Activated CD8-positive, alpha-beta T cell treated with anti-CD3 and anti-CD28 coated beads for 36 hours (primary cell): Measurements from ENCODE around the gene DAB2IP. TPM values are rescaled to one million over a fixed set of nuclear protein-coding genes. Genes with fewer than 3 reads are reported as not detected.

Experiments
- ATAC-seq: fragments of 200-7000 bp; cut with Tn5 transposase; one replicate; pipeline ENCODE4 v1.10.0; 2021; ENCODE audit warnings: mild to moderate bottlenecking, moderate library complexity
- CTCF ChIA-PET: fragments of 350-600 bp; sonication (Branson Sonifier 250); formaldehyde crosslinking; loops from one replicate; lab custom pipeline; 2021; ENCODE audit warnings: antibody characterized with exemption; lab: Charles Lee
- POLR2A ChIA-PET: fragments of 350-600 bp; sonication (Branson Sonifier 250); formaldehyde crosslinking; loops from one replicate; lab custom pipeline; 2021; ENCODE audit warnings: antibody characterized with exemption; lab: Charles Lee
- DNase-seq: peaks from one replicate; pipeline ENCODE4 v3.0.0-alpha.2; 2020
- H3K27ac Mint-ChIP-seq: one replicate; pipeline ENCODE4 v1.8.0; 2021; ENCODE audit warnings: mild to moderate bottlenecking, mixed read lengths
- H3K27me3 Mint-ChIP-seq: one replicate; pipeline ENCODE4 v1.8.0; 2021; ENCODE audit warnings: mixed read lengths
- H3K36me3 Mint-ChIP-seq: one replicate; pipeline ENCODE4 v1.8.0; 2021; ENCODE audit warnings: low read depth, mixed read lengths
- H3K4me1 Mint-ChIP-seq: one replicate; pipeline ENCODE4 v1.8.0; 2021; ENCODE audit warnings: low read depth, mixed read lengths
- H3K4me3 Mint-ChIP-seq: one replicate; pipeline ENCODE4 v1.8.0; 2021; ENCODE audit warnings: mild to moderate bottlenecking, moderate library complexity, mixed read lengths
- H3K9me3 Mint-ChIP-seq: one replicate; pipeline ENCODE4 v1.8.0; 2021; ENCODE audit warnings: mixed read lengths
- CTCF ChIP-seq: fragments of 200-600 bp; IDR thresholded peaks from one replicate; pipeline ENCODE4 v1.8.0; 2022; ENCODE audit warnings: antibody characterized with exemption, mild to moderate bottlenecking
- intact Hi-C: fragments of 100-400 bp; cut with micrococcal nuclease; formaldehyde crosslinking; loops from one replicate; pipeline ENCODE4 v1.10.0; 2022
- total RNA-seq, 2 experiments: library from RNA; stranded (reverse); gene quantifications; one replicate each; pipeline ENCODE4 v1.2.3, GENCODE V29; 2021

Gene DAB2IP
- total RNA-seq, 2 experiments from 2014 or later = 0.54 to 1.5 TPM

DNA sequence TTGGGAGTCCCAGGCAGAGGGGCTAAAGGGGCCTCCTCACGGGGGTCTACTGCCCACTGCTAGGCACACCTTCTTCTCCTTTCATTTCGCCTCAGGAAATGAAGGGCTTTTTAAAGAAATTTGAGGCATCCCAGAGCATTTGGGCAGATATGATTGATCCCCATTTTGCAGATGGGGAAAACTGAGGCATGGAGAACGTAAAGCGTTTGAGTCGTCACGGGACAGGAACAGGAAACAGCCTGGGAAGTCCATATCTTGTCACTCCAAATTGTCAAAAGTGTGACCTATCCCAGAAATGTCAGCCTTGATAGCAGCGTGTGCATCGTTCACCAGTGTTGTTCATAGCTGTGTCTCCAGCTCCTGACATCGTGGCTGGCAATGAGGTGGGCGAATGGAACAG lies 98.2 kb downstream of the DAB2IP start:
- H3K27me3 Mint-ChIP-seq = no peaks in the 10 kb centered on the region

GRCh38 chr9:121750259-121750714 lies 98.9 kb downstream of the DAB2IP start:
- ChIA-PET CTCF (interaction anchor here (1.0 kb wide), 1 partner anchor 193 kb away, joined by 3 read pairs; no protein-coding TSS in a partner anchor), POLR2A (interaction anchor here (0.9 kb wide), 1 partner anchor 158 kb away, joined by 3 read pairs; no protein-coding TSS in a partner anchor)
- TF ChIP-seq CTCF = no peak
- no peak overlapping the region for H3K27ac Mint-ChIP-seq
- ATAC-seq (no peak), DNase-seq (no peak)
- intact Hi-C loops = no loop called here
- no peaks in the 10 kb centered on the region for H3K9me3 Mint-ChIP-seq
- H3K27me3 Mint-ChIP-seq = no peaks in the 10 kb centered on the region
- no peaks in the 10 kb centered on the region for H3K36me3 Mint-ChIP-seq
- peaks cover 17% of the 10 kb centered on the region for H3K4me1 Mint-ChIP-seq
- H3K4me3 Mint-ChIP-seq = no peak overlapping the region

More for the DNA sequence above, 98.2 kb downstream of the DAB2IP start:
- intact Hi-C loops = no loop called here
- no peaks in the 10 kb centered on the region for H3K9me3 Mint-ChIP-seq
- ATAC-seq (no peak), DNase-seq (peak; percentile 12)
- no peak for TF ChIP-seq CTCF
- H3K4me1 Mint-ChIP-seq = peaks cover 17% of the 10 kb centered on the region
- CTCF ChIA-PET = no interaction called here
- no peak overlapping the region for H3K4me3 Mint-ChIP-seq
- no peak overlapping the region for H3K27ac Mint-ChIP-seq
- no peaks in the 10 kb centered on the region for H3K36me3 Mint-ChIP-seq
- POLR2A ChIA-PET = no interaction called here

GRCh38 chr9:121750715-121751623 lies 99.5 kb downstream of the DAB2IP start:
- Mint-ChIP-seq H3K4me1 (peaks cover 17% of the 10 kb centered on the region), H3K27ac (no peak overlapping the region), H3K27me3 (no peaks in the 10 kb centered on the region), H3K9me3 (no peaks in the 10 kb centered on the region), H3K4me3 (no peak overlapping the region), H3K36me3 (no peaks in the 10 kb centered on the region)
- no peak for TF ChIP-seq CTCF
- CTCF ChIA-PET = interaction anchor here (1.0 kb wide), 1 partner anchor 194 kb away, joined by 3 read pairs; no protein-coding TSS in a partner anchor
- intact Hi-C loops = no loop called here
- DNase-seq (no peak), ATAC-seq (no peak)
- POLR2A ChIA-PET = interaction anchor here (0.9 kb wide), 1 partner anchor 157 kb away, joined by 3 read pairs; no protein-coding TSS in a partner anchor

GRCh38 chr9:121751686-121752445 lies 100.4 kb downstream of the DAB2IP start:
- ATAC-seq = no peak
- Mint-ChIP-seq H3K4me1 (peaks cover 13% of the 10 kb centered on the region), H3K4me3 (no peak overlapping the region), H3K27me3 (no peaks in the 10 kb centered on the region), H3K27ac (no peak overlapping the region), H3K9me3 (no peaks in the 10 kb centered on the region), H3K36me3 (no peaks in the 10 kb centered on the region)
- intact Hi-C loops = no loop called here
- no peak for DNase-seq
- CTCF ChIA-PET = no interaction called here
- no peak for TF ChIP-seq CTCF
- POLR2A ChIA-PET = no interaction called here
